ENCODE measurements around the gene BRD4.

- TF ChIP-seq CTCF (IDR thresholded peaks at IDR 0.05) = no peak
- no peak for TF ChIP-seq POLR2AphosphoS5 (IDR thresholded peaks at IDR 0.05)
Measured at GRCh38 chr19:15197942-15198341, 134.4 kb downstream of the BRD4 start.

Data from prostate gland (tissue), 2 donors.